ENCODE data around the gene JRKL. TPM values are rescaled to one million over a fixed set of nuclear protein-coding genes. Genes with fewer than 3 reads are reported as not detected.

The JRKL gene
- 11.2 and 12.1 TPM in 2 replicates for total RNA-seq

DNA sequence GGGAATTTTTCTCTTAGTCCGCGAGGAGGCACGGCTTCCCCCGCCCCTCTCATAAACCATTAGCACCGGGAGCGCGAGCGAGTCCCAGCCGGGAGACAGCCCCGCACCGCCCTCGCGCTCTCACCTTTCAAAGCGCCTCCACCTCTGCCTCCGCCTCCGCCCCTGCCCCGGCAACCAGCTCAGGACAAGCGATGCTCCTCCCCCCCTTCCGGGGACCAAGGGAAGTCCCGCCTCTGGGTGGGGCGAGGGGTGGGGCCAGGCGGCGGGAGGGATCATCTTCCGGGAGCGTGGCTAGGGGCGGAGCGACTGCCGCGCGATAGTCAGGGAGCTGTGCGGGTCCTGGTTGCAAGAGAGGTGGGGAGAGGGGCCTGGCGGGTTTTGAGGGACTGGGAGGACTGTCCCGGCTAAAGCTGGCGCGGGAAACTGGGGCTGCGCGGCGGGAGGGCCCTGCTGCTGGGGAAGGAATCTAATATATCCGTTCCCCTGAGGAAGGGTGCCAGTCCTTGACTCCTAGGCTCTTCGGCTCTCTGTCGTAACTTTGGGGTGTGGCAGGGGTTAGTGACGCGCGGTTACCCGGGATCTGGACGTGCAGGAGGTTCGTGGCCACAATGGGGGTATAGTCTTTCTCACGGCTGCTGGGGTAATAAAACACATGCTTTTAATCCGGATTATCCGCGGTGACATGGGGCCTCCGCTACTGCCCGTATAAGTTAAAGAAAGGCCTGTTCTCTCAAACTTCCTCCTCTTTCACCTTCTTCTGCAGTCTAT, at the start of gene JRKL, which contains the start of gene CCDC82:
TSS of gene JRKL (plus strand) at position 294 of the 768 bp plus-strand sequence. CDS start 637 bp downstream, outside the sequence.
TSS of gene CCDC82 (minus strand) at position 193 of the 768 bp plus-strand sequence. CDS start 5,165 bp downstream, outside the sequence.
- DNase-seq = peak; percentile 95

DNA sequence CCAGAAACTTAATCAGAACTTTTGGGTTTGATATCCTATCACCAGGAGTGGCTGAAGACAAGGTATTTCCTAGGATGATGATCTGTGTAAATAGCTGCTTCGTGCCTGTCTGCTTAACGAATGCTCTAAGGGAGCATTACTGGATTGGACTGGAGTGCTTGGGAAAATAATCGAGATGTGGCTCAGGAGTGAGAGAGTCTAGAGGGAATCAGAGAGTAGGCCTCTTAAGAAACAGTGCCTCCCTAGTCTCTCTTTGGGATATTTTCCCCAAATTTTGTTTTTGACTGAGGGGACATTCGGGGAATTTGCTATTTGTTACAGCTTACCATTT, 49.3 kb upstream of the JRKL start:
- DNase-seq = no peak

DNA sequence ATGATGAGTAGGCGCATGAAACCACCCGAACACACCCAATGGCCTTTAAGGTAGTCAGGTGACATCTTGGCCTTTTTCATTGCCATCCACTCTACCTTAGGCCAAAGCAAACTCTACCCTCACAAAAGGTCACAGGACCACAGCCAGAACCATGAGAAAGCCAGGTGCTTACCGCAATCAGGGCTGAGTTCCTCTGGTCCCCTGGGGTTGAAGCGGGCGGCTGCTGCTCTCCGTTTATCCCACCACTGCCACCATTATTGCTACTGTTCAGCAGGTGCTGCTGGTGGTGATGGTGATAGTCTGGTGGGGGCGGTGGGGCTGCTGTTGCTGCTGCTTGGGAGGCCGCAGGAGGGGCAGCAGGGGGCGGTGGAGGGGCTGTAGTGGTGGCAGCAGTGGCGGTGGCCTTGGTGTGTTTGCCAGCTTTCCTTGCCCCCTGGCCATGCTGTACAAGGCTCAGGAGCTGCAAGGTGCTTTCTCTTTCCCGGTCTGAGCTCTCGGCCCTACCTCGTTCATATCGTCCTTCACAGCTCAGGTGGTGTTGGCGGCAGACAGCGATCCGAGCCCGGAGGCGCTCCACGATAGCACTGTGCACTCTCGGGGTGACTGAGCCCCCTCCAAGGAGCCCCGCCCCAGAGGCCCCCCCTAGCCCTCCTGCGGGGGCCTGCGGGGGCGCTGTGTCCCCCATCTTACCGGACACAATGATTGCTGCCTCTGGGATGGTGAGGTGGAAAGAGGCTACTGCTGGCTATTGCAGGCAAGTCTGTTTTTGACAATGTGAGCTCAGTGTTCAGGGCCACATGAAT, 48.4 kb upstream of the JRKL start:
- DNase-seq = peak; percentile 71

DNA sequence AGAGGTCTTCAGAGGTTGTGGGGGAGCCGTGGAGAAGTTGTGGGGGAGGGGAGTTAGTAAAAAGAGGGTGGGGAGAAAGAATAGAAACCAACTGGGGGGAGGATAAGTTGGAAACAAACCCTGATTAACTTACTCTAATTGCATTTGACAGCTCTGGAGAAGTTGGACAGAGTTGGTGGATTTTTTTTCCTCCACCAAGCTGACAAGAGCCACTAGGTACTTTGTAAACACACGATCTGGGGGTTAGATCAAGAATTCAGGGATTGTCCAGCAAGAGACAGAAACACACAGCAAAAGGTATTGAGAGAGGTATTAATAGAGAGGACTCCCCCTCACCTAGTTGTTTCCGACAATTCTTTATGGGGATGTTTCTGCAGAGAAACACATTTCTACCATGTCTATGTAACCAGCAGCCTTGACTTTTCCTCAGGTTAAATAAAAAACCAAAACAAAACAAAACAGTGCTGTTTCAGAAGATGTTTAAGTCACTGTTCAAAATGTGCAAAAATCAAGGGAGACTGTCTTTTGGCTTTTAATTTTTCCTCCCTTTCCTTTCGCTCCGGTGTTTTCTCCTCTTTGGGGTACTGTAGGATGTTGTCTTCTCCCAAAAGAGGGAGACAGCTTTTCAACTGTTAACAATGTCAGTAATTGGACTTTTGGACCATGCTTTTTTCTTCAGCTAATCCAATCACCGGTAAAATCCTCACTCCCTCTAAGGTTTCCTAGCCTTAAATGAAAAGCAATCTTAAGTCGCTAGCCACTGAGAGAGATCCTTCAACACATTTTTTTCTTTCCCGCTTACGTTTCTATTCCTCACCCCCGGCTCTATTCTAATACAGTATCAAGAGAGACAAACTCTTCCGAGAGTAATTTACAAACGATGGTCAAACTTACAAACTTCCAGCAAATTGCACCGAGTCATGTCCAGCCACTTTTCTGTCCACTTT, 47.5 kb upstream of the JRKL start:
- DNase-seq = peak; percentile 55

DNA sequence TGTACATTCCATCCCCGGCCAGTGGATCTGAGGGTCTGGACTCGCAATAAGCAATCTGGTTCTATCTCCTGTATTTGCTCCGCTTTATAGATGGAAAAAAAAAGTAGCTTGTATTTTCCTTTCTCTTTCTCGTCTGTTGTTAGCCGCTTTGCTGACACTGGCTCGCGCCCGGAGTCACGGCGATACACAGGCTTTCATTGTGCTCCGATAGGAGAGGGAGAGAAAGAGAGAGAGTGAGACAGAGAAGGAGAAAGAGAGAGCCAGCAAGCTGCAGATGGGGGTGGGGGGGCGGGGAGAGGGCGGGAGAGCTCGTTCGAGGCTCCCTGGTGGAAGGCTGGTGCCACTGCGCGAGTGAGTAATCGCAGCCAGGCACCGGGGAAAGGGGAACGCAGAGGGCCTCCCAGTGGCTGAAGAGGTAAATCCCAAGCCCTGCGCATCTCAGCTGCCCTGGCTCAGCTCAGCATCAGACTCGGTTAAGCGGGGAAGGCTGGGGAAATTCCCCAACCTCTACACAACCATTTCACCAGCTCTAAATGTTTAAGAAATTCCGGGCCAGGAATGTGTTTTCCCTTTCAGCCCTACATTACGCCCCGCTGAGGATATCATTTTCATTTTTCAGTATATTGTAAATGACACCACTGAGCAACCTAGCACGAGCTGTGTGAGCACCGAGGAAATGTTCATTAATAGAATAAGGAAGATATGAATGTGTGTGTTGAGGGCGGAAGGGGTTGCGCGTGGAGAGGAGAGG, 46.7 kb upstream of the JRKL start, which contains the start of gene MAML2:
TSS of gene MAML2 (minus strand) at position 235 of the 751 bp plus-strand sequence. CDS start 1,300 bp downstream, outside the sequence.
- peak; percentile 96 for DNase-seq

DNA sequence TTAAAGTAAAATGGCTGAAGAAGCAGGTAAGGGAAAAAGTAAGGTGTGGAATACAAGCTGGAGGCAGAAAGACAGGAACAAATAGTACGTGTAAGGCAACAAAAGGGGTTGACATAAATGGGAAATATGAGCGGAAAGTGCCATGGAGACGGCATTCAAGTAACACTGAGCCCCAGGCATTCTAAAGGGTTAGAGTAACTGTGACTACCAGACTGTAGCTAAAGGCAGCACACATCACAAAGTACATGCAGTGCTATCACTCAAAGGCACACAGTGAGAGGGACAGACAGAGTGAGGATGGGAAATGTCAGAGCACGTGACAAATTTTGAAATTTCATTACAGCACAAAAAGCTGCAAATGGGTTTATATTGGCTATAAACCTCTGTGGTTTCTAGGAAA, 33.0 kb upstream of the JRKL start:
- no peak for DNase-seq

DNA sequence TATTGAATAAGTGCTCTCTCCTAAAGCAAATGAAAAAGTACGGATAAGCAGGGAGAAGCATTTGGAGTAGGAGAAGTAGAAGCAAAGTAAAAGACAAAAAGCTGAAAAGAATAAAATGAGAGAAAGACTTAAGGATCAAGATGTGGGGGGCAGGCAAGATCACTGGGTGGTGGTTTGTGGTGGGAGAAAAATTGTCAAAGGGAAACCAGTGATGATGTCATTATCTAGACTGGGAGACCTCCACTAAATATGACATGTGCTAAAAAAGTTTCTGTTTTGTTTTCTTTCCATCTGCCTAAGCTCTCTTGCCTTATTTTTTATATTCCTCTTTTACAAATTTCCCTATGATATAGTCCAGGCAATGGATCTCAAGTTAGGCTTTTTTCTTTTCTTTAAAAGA, 32.0 kb upstream of the JRKL start:
- DNase-seq = no peak

DNA sequence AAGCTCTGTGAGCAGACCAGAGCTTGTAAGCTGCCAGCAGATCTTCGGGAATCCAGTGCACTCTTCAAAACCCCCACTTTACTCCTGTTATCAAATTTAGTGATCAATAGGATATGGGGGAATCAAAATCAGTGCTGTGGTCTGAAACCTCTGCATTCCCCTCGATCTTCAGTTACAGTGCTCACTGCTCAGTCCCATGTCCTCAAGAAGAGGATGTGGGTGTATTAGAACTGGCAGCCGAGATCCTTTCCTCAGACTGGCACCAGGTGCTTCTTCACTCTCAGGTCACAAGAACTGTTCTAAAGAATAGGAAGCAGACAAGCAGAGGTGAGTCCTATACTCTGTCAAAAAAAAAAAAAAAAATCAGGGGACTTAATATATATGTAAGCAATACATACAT, 31.5 kb upstream of the JRKL start:
- DNase-seq = no peak

DNA sequence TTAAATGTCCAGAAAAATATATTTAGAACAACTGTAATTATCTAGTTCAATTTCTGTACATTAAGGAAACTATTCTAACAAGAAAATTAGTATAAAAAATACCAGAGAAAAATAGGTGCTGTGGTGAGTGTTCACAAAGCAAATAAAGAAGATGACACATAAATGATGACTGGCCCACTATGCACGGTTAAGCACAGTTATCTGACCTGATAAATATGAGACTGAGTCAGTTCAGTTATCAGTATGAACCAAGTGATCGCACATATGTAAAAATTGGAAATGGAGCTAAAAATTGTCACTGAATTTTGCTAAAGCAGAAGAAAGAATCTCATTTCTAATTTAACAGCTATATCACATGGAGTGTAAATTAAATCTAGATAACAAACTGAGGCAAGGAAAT, 28.0 kb upstream of the JRKL start:
- no peak for DNase-seq

DNA sequence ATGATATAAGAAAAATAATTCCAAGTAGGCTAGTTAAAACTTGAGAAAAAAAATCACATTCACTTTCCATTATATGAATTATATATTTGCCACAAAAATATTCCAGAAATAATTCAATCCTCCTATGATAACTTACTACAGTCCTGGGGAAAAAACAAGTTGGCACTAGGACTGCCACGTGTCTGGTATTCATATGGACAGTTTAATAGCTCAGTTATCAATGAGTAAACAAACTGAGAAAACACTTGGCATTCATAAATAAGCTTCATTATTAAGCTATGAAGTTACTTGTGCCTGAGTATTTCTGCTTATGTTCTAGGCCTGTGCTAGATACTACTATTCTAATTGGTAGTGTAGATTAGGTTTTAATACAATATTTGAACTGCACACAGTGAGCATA, 24.3 kb upstream of the JRKL start:
- DNase-seq = no peak

DNA sequence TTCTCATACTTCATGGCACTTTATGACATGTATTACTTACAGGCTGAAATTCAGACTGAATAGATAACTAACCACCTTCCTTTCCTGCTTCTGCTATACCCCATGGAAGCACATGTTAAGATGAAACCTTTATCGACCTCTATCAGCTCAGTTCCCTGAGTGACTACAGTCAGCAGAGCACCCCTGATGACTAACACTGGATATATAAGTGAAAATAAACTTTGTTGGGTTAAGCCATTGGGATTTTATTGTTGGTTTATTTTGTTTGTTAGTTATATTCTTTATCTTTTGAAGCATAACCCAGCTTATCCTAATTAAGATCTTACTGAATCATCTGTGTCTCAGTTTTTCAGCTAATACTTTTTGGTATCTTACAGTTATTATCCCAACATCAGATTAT, 23.8 kb upstream of the JRKL start:
- DNase-seq = no peak

DNA sequence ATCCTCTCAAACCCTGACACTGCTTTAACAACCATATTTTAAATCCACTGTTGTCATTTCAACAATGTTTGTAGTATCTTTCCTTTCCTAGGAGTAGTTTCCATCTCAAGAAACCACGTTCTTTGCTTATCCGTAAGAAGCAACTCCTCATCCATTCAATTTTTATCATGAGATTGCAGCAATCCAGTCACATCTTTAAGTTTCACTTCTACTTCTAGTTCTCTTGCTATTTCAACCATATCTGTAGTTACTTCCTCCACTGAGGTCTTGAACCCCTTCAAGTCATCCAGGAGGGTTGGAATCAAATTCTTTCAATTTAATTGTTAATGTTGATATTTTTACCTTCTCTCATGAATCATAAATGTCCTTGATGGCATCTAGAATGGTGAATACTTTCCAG, 22.5 kb upstream of the JRKL start:
- DNase-seq = no peak

DNA sequence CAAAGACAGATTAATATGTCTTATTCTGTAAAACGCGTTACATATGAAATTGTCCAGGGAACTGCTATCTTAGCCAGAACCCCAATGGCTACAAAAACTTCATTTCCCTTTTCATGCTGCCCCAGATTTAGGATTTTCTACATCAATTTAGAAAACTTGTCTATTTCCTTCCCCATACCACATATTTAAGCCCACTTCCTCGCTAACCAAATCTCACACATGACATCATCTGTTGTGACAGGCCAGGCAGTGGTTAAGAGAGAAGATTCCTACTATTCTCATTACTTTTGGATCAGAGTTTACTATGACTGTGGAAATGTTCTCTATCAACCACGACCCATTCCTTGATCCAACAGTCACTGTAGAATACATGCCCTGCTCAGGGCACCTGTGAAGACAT, 16.0 kb upstream of the JRKL start:
- no peak for DNase-seq

DNA sequence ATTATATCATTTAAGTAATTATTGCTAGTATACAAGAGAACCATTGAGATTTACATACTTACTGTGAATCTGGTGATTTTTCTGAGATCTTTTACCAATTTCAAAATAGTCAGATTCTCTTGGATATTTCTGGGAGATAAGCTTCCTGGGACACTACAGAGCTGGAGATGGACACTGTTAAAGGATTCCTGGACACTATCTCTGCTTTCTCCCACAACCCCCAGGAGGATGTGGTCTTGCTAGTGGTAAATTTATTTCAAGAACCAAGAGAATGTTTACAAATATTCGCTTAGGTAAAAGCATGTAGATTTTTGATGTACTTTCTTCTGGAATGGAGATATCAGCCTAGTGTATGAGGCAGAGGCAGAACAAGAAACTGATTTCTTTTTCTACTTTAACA, 13.0 kb upstream of the JRKL start:
- no peak for DNase-seq

DNA sequence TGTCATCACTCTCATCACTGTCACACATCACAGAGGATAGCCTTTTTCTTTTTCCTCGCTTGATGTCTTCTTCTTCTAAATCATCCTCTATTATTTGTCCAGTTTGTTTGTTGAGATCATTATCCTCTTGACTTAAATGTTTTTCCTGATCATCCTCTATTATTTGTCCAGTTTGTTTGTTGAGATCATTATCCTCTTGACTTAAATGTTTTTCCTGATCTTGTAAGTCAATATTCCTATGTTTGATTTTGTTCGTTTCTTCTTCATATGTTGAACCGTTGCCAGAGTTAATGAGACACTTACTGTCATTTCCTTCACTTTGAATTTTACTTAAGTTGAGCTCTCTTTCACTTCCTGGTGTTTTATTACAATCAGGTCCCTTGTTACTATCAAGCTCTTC, 5.7 kb upstream of the JRKL start:
- DNase-seq = no peak

DNA sequence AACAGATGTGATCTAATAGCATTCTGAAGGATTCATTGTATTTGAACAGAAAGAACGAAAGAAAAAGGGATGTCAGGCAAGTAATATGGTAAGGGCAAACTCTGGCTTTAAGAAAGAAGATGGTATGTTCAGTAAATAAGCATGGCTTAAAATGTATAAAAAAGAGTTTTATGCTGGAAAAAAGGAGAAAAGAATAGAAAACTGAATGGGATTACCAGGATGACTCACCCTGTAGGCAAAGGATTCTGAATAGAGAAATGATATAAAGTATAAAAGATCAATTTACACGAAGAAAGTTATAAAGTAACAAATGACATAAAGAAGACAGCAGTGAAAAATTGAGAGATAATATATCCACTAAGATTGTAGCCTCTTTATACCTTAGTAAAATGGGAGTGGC, 4.6 kb upstream of the JRKL start:
- DNase-seq = no peak

DNA sequence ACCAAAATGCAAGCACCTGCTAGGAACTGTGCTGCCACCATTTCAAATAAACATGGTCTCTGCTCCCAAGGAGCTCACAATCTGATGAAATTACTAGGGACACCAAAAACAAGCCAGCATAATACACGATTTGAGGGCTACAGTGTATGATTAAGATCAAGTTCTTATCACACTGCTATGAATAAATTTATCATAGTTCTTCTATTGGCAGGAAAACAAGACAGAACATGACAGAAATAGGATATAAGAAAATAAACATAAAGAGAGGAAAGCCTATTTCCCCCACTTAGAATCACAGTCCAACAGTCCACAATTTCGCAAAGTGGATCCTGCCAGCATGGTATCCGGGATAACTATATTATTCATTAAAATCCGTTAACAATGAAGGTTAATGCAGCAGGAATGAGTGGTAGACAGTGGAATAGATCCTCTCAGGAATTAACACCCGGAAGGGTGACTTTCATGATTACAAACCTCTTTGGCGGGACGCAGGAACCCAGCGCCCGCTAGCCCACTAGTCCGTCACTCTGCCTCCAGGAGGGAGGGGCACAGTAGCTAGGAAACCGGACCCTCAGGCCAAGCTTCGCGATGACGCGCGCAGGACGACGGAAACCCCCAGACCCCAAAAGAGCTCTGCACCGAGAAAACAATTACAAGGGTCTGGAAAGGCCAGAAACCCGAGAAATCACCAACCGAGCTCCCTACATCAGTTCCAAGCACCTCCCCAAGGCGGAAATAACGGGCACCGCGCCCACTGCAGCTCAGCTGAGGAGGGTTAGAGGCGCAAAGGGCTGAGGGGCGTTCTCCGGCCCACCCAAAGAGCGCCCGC, 708 bp upstream of the JRKL start:
- DNase-seq = peak; percentile 63

DNA sequence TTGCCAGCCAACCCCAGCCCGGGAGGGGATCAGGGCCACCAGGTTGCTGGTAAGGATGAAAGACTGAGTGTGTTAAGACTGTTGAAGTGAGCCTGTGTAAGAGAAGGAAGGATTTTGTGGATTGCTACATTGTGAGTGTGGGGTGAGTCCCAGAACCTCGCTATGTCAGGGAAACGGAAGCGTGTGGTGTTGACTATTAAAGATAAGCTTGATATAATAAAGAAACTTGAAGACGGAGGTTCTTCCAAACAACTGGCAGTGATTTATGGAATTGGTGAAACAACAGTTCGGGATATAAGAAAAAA, 627 bp downstream of the JRKL start:
- DNase-seq = peak; percentile 64

DNA sequence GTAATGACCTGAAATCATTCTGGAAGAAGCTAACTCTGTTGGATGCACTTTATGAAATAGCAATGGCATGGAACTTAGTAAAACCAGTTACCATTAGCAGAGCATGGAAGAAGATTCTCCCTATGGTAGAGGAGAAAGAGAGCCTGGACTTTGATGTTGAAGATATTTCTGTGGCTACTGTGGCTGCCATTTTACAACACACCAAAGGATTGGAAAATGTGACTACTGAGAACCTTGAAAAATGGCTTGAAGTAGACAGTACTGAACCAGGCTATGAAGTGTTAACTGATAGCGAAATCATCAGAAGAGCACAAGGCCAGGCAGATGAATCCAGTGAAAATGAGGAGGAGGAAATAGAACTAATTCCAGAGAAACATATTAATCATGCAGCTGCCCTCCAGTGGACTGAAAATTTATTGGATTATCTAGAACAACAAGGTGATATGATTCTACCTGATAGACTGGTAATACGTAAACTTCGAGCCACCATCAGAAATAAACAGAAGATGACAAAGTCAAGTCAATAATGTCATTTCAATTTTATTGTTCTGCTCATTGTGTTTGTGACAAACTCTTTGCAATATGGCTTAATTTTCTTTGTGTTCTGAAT, 2.0 kb downstream of the JRKL start:
- DNase-seq = peak; percentile 7

DNA sequence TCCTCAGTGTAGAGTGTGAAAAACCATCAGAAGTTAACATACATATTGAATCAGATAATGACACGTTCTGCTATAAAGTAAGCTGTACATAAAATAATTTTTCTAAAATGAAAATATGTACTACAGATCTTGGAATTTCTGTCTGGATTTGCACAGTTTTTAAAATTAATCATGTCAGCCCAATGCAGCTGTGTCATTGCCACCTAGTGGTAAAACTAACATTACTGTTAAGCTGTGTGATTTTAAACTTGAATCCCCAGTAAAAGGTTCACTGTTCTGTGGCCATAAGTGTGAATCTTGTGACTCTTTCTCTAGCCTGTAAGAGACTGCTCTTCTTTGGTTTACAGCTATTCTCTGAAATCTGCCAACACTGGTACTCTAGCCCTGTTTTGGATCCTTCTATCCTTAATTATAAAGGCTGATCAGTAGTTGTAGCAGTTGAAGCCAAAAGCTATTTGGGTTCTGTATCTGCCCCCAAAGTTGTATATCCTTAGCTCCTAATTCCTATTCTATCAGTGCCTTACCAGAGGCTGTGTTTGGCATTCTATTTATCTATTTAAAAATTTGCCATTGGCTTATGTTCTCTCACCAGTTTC, 4.0 kb downstream of the JRKL start:
- peak; percentile 73 for DNase-seq
